ENCODE measurements around the gene MICAL3.

- TF ChIP-seq SIN3A (IDR thresholded peaks at IDR 0.05; ENCODE audit: borderline replicate concordance, insufficient read depth, low read length) = no peak
- TF ChIP-seq TAF1 (IDR thresholded peaks at IDR 0.05; ENCODE audit: borderline replicate concordance, insufficient read depth, low read length) = no peak
- no peak for TF ChIP-seq POLR2AphosphoS5 (IDR thresholded peaks at IDR 0.05; ENCODE audit: low read depth, low read length)
- no peak for TF ChIP-seq FOXP2 (optimal IDR thresholded peaks at IDR 0.05; ENCODE audit: borderline replicate concordance, extremely low read depth, extremely low read length, insufficient read depth)
- no peak for TF ChIP-seq REST (IDR thresholded peaks at IDR 0.05; ENCODE audit: insufficient read depth in 1 of 2, low read depth in 2 of 2, low read length in 2 of 2)
Observed at GRCh38 chr22:17797721-17798559, 226.4 kb downstream of the MICAL3 start.

Measured in PFSK-1 (cell line).